MCF 10A (cell line): ENCODE data around the gene TUBGCP3. TPM values are rescaled to one million over a fixed set of nuclear protein-coding genes. Genes with fewer than 3 reads are reported as not detected.

Experiments used
- BruUV-seq: library from RNA; stranded (reverse); fragments of 400-500 nt; replicated peaks from 2 replicates; lab custom pipeline; 2021; lab: Mats Ljungman, UMichigan
- CTCF ChIA-PET: fragments of 300-600 bp; sonication (Branson Sonifier 250); formaldehyde crosslinking; extraction: SDS; loops from one replicate; lab custom pipeline; 2021; ENCODE audit warnings: antibody characterized with exemption, inconsistent platforms; lab: Yijun Ruan, JAX
- POLR2A ChIA-PET: fragments of 300-600, 350-650 bp; sonication (Branson Sonifier 250); formaldehyde crosslinking; extraction: SDS; loops from one replicate; lab custom pipeline; 2020; ENCODE audit warnings: antibody characterized with exemption, inconsistent platforms; lab: Yijun Ruan, JAX
- DNase-seq: peaks from one replicate; pipeline ENCODE4 v3.0.0-alpha.2; 2018; ENCODE audit not compliant: unreplicated experiment
- H3K27ac Mint-ChIP-seq: one replicate; pipeline ENCODE4 v1.8.0; 2022; ENCODE audit warnings: mild to moderate bottlenecking, low read depth, mixed read lengths; ENCODE audit not compliant: unreplicated experiment
- H3K27me3 Mint-ChIP-seq: one replicate; pipeline ENCODE4 v1.8.0; 2022; ENCODE audit warnings: mixed read lengths; ENCODE audit not compliant: insufficient read depth, unreplicated experiment
- H3K36me3 Mint-ChIP-seq: one replicate; pipeline ENCODE4 v1.8.0; 2022; ENCODE audit warnings: mild to moderate bottlenecking, moderate library complexity, mixed read lengths; ENCODE audit not compliant: insufficient read depth, unreplicated experiment
- H3K4me1 Mint-ChIP-seq: one replicate; pipeline ENCODE4 v1.8.0; 2022; ENCODE audit warnings: mixed read lengths; ENCODE audit not compliant: insufficient read depth, unreplicated experiment
- H3K4me3 Mint-ChIP-seq: one replicate; pipeline ENCODE4 v1.8.0; 2022; ENCODE audit warnings: mild to moderate bottlenecking, moderate library complexity, mixed read lengths; ENCODE audit not compliant: unreplicated experiment
- H3K9me3 Mint-ChIP-seq: one replicate; pipeline ENCODE4 v1.8.0; 2022; ENCODE audit warnings: mixed read lengths; ENCODE audit not compliant: unreplicated experiment
- CTCF ChIP-seq: fragments of 200-600 bp; IDR thresholded peaks from one replicate; pipeline ENCODE4 v1.8.0; 2022; ENCODE audit warnings: antibody characterized with exemption, mild to moderate bottlenecking; ENCODE audit not compliant: unreplicated experiment
- intact Hi-C: fragments of 100-400 bp; cut with micrococcal nuclease; formaldehyde crosslinking; loops from 2 replicates; pipeline ENCODE4 v1.14.1; 2022
- total RNA-seq: library from RNA; stranded (reverse); gene quantifications from 2 replicates; pipeline ENCODE4 v1.2.3, GENCODE V29; 2022

Gene TUBGCP3
- total RNA-seq, 1 experiment from 2014 or later = 35.7 TPM

- intact Hi-C loops = no loop called here
- BruUV-seq = no TSS peak
- H3K36me3 Mint-ChIP-seq = no peaks in the 10 kb centered on the region
Measured at GRCh38 chr13:112447761-112448603, 140.0 kb downstream of the TUBGCP3 start.

DNA sequence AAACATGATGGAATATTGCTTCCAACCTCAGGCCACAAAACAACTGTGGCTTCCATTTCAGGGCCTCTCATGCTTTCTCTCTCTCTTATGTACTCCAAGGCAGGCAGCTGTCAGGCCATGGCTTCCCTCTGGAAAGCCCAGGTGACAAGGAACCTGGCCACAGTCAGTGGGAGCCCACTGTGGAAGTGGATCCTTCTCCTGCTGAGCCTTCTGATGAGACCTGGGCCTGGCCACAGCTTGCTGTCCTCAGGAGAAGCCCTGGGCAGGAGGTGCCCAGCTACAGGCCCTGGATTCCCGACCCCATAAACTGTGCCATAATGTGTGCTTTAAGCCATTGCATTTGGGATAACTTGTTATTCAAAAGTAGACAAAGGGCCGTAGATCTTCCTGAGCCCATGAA is 140.6 kb downstream of the TUBGCP3 start:
- no peak overlapping the region for H3K27ac Mint-ChIP-seq
- intact Hi-C loops = no loop called here
- BruUV-seq = no TSS peak
- CTCF ChIA-PET = interaction anchor here (2.5 kb wide), 1 partner anchor 973 kb away, joined by 8 read pairs; no protein-coding TSS in a partner anchor
- no peak overlapping the region for H3K4me3 Mint-ChIP-seq
- peaks cover 7% of the 10 kb centered on the region for H3K9me3 Mint-ChIP-seq
- no peak for DNase-seq
- H3K36me3 Mint-ChIP-seq = no peaks in the 10 kb centered on the region
- no peak for TF ChIP-seq CTCF
- H3K27me3 Mint-ChIP-seq = no peaks in the 10 kb centered on the region
- no peaks in the 10 kb centered on the region for H3K4me1 Mint-ChIP-seq
- POLR2A ChIA-PET = no interaction called here

More at GRCh38 chr13:112447761-112448603, 140.0 kb downstream of the TUBGCP3 start:
- no peaks in the 10 kb centered on the region for H3K4me1 Mint-ChIP-seq
- no peak overlapping the region for H3K27ac Mint-ChIP-seq
- TF ChIP-seq CTCF = no peak
- DNase-seq = no peak
- H3K4me3 Mint-ChIP-seq = no peak overlapping the region
- CTCF ChIA-PET = interaction anchor here (0.7 to 2.5 kb wide), 2 partner anchors 220 to 974 kb away, joined by 3 to 8 read pairs; no protein-coding TSS in a partner anchor
- H3K9me3 Mint-ChIP-seq = peaks cover 7% of the 10 kb centered on the region
- no peaks in the 10 kb centered on the region for H3K27me3 Mint-ChIP-seq
- POLR2A ChIA-PET = no interaction called here

DNA sequence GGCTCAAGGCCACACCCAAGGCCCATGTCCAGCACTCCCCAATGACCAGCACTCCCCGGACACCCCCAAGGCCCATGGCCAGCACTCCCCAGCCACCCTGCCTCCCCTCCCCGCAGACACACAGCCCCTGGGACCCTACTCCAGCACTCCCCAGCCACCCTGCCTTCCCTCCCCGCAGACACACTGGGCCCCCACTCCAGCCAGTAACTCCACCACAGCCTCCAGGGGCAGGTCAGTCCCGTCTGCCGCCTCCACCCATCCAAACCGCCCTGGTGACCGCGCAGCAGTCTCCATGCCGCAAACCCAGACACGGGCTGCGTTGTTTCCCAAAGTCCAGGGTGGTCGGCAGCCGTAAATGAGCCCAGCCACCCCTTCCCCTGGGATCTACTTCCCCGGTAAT is 141.1 kb downstream of the TUBGCP3 start:
- Mint-ChIP-seq H3K9me3 (peaks cover 7% of the 10 kb centered on the region), H3K36me3 (no peaks in the 10 kb centered on the region), H3K4me3 (no peak overlapping the region), H3K27ac (no peak overlapping the region), H3K27me3 (no peaks in the 10 kb centered on the region), H3K4me1 (no peaks in the 10 kb centered on the region)
- ChIA-PET CTCF (interaction anchor here (0.9 to 9.0 kb wide), 5 partner anchors 8 to 973 kb away, joined by 3 to 161 read pairs (median 6); no protein-coding TSS in a partner anchor), POLR2A (no interaction called here)
- no peak for TF ChIP-seq CTCF
- DNase-seq = no peak
- BruUV-seq = no TSS peak
- intact Hi-C loops = no loop called here

GRCh38 chr13:112446347-112446861 is 141.5 kb downstream of the TUBGCP3 start:
- DNase-seq = no peak
- no peak for TF ChIP-seq CTCF
- POLR2A ChIA-PET = no interaction called here
- no peaks in the 10 kb centered on the region for H3K4me1 Mint-ChIP-seq
- CTCF ChIA-PET = interaction anchor here (0.9 to 9.0 kb wide), 5 partner anchors 9 to 971 kb away, joined by 3 to 161 read pairs (median 5); no protein-coding TSS in a partner anchor
- peaks cover 10% of the 10 kb centered on the region for H3K9me3 Mint-ChIP-seq
- no peaks in the 10 kb centered on the region for H3K36me3 Mint-ChIP-seq
- intact Hi-C loops = no loop called here
- H3K4me3 Mint-ChIP-seq = no peak overlapping the region
- no peaks in the 10 kb centered on the region for H3K27me3 Mint-ChIP-seq
- H3K27ac Mint-ChIP-seq = no peak overlapping the region
- no TSS peak for BruUV-seq
